Keratinocyte (primary cell): ENCODE data around the gene MED12L. TPM values are rescaled to one million over a fixed set of nuclear protein-coding genes. Genes with fewer than 3 reads are reported as not detected.

Experiments used
- DNase-seq: peaks from one replicate; pipeline ENCODE4 v3.0.0-alpha.2; 2011; ENCODE audit warnings: low read depth, missing footprints, low spot score
- FAIRE-seq: peaks from 2 replicates; lab custom pipeline; 2011; peaks lifted over from hg19 to GRCh38; lab: Jason Lieb, UNC
- H2AFZ ChIP-seq: 2 replicates; pipeline ENCODE4 v1.6.0; 2012; ENCODE audit warnings: low read length, control low read depth, inconsistent platforms; ENCODE audit not compliant: control insufficient read depth
- H3K27ac ChIP-seq: 2 replicates; pipeline ENCODE4 v1.5.1; 2011; ENCODE audit warnings: low read length; ENCODE audit not compliant: control insufficient read depth, insufficient read depth
- H3K27me3 ChIP-seq: 3 replicates; pipeline ENCODE4 v1.6.0; 2011; ENCODE audit warnings: low read length; ENCODE audit not compliant: control insufficient read depth, insufficient read depth; ENCODE audit errors: extremely low read depth
- H3K36me3 ChIP-seq, 2 experiments: 2 replicates in 1 of 2; 3 replicates in 1 of 2; pipeline ENCODE4 v1.5.1; 2011; ENCODE audit warnings: low read length in 2 of 2, mild to moderate bottlenecking in 1 of 2; ENCODE audit not compliant: control insufficient read depth in 2 of 2, insufficient read depth in 2 of 2; ENCODE audit errors: extremely low read depth in 1 of 2
- H3K4me1 ChIP-seq: 3 replicates; pipeline ENCODE4 v1.5.1; 2011; ENCODE audit warnings: low read length; ENCODE audit not compliant: control insufficient read depth, insufficient read depth; ENCODE audit errors: extremely low read depth
- H3K4me2 ChIP-seq: 3 replicates; pipeline ENCODE4 v1.6.0; 2011; ENCODE audit warnings: low read depth, low read length; ENCODE audit not compliant: control insufficient read depth, insufficient read depth; ENCODE audit errors: extremely low read depth
- H3K4me3 ChIP-seq, 3 experiments: fragments of 200-600 bp in 1 of 3; sonication (generic) in 1 of 3; 2 replicates in 2 of 3; 3 replicates in 1 of 3; pipeline ENCODE4 v1.5.1; 2011 to 2016; ENCODE audit warnings: low read length in 3 of 3, mild to moderate bottlenecking in 3 of 3, control low read depth in 2 of 3, inconsistent platforms in 1 of 3, low read depth in 1 of 3, mixed read lengths in 1 of 3, mixed run types in 1 of 3, moderate library complexity in 1 of 3; ENCODE audit not compliant: control insufficient read depth in 2 of 3, insufficient read depth in 2 of 3; ENCODE audit errors: extremely low read depth in 1 of 3
- H3K79me2 ChIP-seq: 2 replicates; pipeline ENCODE4 v1.6.0; 2012; ENCODE audit warnings: low read length; ENCODE audit not compliant: control insufficient read depth, insufficient read depth
- H3K9ac ChIP-seq: 3 replicates; pipeline ENCODE4 v1.6.0; 2011; ENCODE audit warnings: low read length; ENCODE audit not compliant: control insufficient read depth, insufficient read depth; ENCODE audit errors: extremely low read depth
- H3K9me1 ChIP-seq: 3 replicates; pipeline ENCODE4 v1.6.0; 2011; ENCODE audit warnings: low read length; ENCODE audit not compliant: control insufficient read depth, insufficient read depth; ENCODE audit errors: extremely low read depth
- H3K9me3 ChIP-seq: 2 replicates; pipeline ENCODE4 v1.5.1; 2012; ENCODE audit warnings: low read depth, low read length; ENCODE audit not compliant: control insufficient read depth
- H4K20me1 ChIP-seq: 3 replicates; pipeline ENCODE4 v1.6.0; 2011; ENCODE audit warnings: low read length; ENCODE audit not compliant: control insufficient read depth, insufficient read depth; ENCODE audit errors: extremely low read depth
- CTCF ChIP-seq, 3 experiments: IDR thresholded peaks in 1 of 3; conservative IDR thresholded peaks in 1 of 3; optimal IDR thresholded peaks in 1 of 3; 2 replicates in 2 of 3; 3 replicates in 1 of 3; pipeline versions ENCODE3 to v1.5.1; 2011; ENCODE audit warnings: low read length in 3 of 3, mild to moderate bottlenecking in 3 of 3, moderate library complexity in 2 of 3, control low read depth in 1 of 3, inconsistent platforms in 1 of 3; ENCODE audit not compliant: insufficient read depth in 2 of 3; ENCODE audit errors: extremely low read depth in 1 of 3
- EZH2 ChIP-seq: IDR thresholded peaks from one replicate; pipeline ENCODE4 v1.6.1; 2012; ENCODE audit warnings: inconsistent platforms, mild to moderate bottlenecking, low read length, moderate library complexity
- dilution Hi-C: fragments of 300-500 bp; cut with MboI; formaldehyde crosslinking; loops from one replicate; pipeline ENCODE4 v1.7.0; 2020; ENCODE audit warnings: low sequenced_read_pairs; ENCODE audit not compliant: extremely low pct_ligation_motif_present
- polyA plus RNA-seq, 5 experiments: library from polyadenylated mRNA; depleted of rRNA in 3 of 5; stranded (reverse) in 3 of 5; stranded (forward) in 1 of 5; unstranded in 1 of 5; fragments of >200 nt; gene quantifications; 1 replicate in 1 of 5; 2 replicates in 3 of 5; 3 replicates in 1 of 5; pipeline versions ENCODE4 v1.2.1 to v1.2.3, GENCODE V29; 2011 to 2012; ENCODE audit warnings: missing spikeins in 2 of 5, low read depth in 1 of 5, low replicate concordance in 1 of 5

Gene MED12L
- polyA plus RNA-seq, 1 donor (not counting 4 experiments of a cell fraction or from before 2014, with no cell fraction given), result 0.04 TPM

GRCh38 chr3:151267066-151267465 lies 181.6 kb downstream of the MED12L start:
- Histone ChIP-seq H3K9me1 (no peaks in the 10 kb centered on the region), H3K9me3 (no peaks in the 10 kb centered on the region), H3K4me3 (no peak overlapping the region), H2AFZ (no peak overlapping the region), H4K20me1 (no peaks in the 10 kb centered on the region), H3K27me3 (no peaks in the 10 kb centered on the region), H3K79me2 (no peaks in the 10 kb centered on the region), H3K9ac (no peak overlapping the region), H3K27ac (no peak overlapping the region), H3K4me2 (no peak overlapping the region), H3K4me1 (no peaks in the 10 kb centered on the region), H3K36me3 (no peaks in the 10 kb centered on the region)
- no peak for DNase-seq
- dilution Hi-C loops, result no loop called here
- no peak for FAIRE-seq
- TF ChIP-seq CTCF (optimal IDR thresholded peaks at IDR 0.05 in 1 of 3, IDR thresholded peaks at IDR 0.05 in 1 of 3, conservative IDR thresholded peaks at IDR 0.05 in 1 of 3; ENCODE audit: extremely low read depth in 1 of 3, insufficient read depth in 2 of 3, low read length in 3 of 3) (no peak), EZH2 (no peak)

GRCh38 chr3:151268267-151269235 lies 183.1 kb downstream of the MED12L start:
- H3K9me1 ChIP-seq, result no peaks in the 10 kb centered on the region
- no peak overlapping the region for H3K9ac ChIP-seq
- no peaks in the 10 kb centered on the region for H3K36me3 ChIP-seq
- DNase-seq, result no peak
- dilution Hi-C loops, result no loop called here
- no peaks in the 10 kb centered on the region for H3K9me3 ChIP-seq
- no peak overlapping the region for H3K4me2 ChIP-seq
- FAIRE-seq, result no peak
- no peaks in the 10 kb centered on the region for H3K4me1 ChIP-seq
- H4K20me1 ChIP-seq, result no peaks in the 10 kb centered on the region
- H3K27ac ChIP-seq, result no peak overlapping the region
- no peaks in the 10 kb centered on the region for H3K79me2 ChIP-seq
- no peak overlapping the region for H3K4me3 ChIP-seq
- no peak overlapping the region for H2AFZ ChIP-seq
- H3K27me3 ChIP-seq, result no peaks in the 10 kb centered on the region
- TF ChIP-seq CTCF (optimal IDR thresholded peaks at IDR 0.05 in 1 of 3, IDR thresholded peaks at IDR 0.05 in 1 of 3, conservative IDR thresholded peaks at IDR 0.05 in 1 of 3; ENCODE audit: extremely low read depth in 1 of 3, insufficient read depth in 2 of 3, low read length in 3 of 3), result no peak
- TF ChIP-seq EZH2, result no peak
